HG02973 (cell line): ENCODE measurements around the gene PRRX1.

Experiments used
- ATAC-seq: cut with Tn5 transposase; IDR thresholded peaks from one replicate; pipeline ENCODE4 v1.9.1; 2021; ENCODE audit warnings: moderate library complexity; ENCODE audit not compliant: unreplicated experiment

PRRX1 gene

GRCh38 chr1:170755795-170756194 is 91.9 kb downstream of the PRRX1 start:
- ATAC-seq = no peak

- ATAC-seq = no peak
Measured at GRCh38 chr1:170758992-170759391, 95.1 kb downstream of the PRRX1 start.

GRCh38 chr1:170765279-170765678 is 101.3 kb downstream of the PRRX1 start:
- ATAC-seq = no peak

- no peak for ATAC-seq
Measured at GRCh38 chr1:170765712-170766330, 101.9 kb downstream of the PRRX1 start.

GRCh38 chr1:170768929-170769328 is 105.0 kb downstream of the PRRX1 start:
- ATAC-seq = no peak

GRCh38 chr1:170769691-170770090 is 105.8 kb downstream of the PRRX1 start:
- ATAC-seq = no peak

- no peak for ATAC-seq
Measured at GRCh38 chr1:170770254-170770653, 106.3 kb downstream of the PRRX1 start.

GRCh38 chr1:170776252-170776651 is 112.3 kb downstream of the PRRX1 start:
- ATAC-seq = no peak

- no peak for ATAC-seq
Measured at GRCh38 chr1:170776777-170777176, 112.8 kb downstream of the PRRX1 start.
